Measurements from ENCODE around the gene MAPK8IP3.
"Not testable (repeated sequence)": the region's sequence is repeated elsewhere in the genome, so short reads cannot be mapped to it uniquely, and the experiment has no call there.

MAPK8IP3 gene

DNA sequence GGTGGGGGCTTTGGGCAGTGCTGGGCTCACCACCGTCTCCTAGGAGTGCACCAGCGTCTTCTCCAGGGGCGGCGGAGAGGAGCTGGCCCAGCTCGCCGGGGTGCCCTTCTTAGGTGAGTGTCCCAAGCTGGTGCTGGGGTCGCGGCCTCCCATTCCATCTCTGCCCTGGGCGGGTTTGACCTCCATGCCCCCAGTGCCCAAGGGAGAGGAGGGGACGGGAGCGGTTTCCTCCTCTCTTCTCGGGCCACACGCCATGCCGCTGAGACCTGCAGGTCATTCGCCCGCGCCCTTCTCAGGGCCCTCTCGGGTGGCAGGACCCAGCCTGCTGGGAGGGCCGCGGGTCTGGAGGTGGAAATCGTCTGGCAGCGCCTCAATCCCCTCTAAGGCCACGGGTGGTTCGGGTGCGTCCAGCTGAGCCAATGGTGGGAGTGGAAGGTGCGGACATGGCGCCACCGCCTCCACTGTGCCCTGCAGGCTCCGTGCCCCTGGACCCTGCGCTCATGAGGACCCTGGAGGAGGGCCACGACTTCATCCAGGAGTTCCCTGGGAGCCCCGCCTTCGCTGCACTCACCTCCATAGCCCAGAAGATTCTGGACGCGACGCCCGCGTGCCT lies 82.2 kb downstream of the MAPK8IP3 start:
- DNase-seq: peak; percentile 1

DNA sequence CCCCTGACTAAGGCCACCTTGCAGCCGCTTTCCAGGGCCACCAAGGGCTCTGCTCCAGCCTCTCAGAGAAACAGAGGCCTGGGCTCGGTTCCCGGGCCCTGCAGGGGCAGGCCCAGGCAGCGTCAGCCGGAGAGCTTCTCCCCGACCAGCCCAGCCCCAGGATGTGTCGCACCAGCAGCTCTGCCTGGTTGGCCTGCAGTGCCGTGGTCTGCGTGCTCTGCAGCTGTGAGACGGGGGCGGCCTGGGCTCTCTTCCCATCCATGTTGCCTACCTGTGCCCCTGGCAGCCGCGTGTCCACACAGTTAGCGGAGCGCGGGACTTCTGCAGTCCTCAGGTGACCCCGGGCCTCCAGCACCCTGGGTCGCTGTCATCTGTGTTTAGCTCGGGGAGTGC lies 82.7 kb downstream of the MAPK8IP3 start:
- no peak for DNase-seq

DNA sequence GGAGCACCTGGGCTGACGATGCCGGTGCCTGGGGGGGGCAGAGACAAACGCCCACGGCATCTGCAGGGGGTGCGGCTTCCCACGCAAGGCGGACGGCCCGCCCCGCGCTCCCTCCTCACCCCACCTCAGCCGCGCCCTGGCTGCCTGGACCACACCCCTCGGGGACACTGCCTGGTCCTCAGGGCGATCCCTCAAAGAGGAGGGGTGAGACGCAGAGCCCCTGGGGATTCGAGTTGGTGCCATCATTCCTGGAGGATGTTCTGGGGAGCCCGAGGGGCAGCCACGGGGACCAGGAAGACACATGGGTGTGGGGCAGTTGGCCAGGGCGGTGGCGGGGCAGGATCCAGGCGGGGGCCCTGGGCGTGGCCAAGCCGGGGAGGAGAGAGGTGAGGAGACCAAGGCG lies 83.6 kb downstream of the MAPK8IP3 start:
- DNase-seq: peak; percentile 1

DNA sequence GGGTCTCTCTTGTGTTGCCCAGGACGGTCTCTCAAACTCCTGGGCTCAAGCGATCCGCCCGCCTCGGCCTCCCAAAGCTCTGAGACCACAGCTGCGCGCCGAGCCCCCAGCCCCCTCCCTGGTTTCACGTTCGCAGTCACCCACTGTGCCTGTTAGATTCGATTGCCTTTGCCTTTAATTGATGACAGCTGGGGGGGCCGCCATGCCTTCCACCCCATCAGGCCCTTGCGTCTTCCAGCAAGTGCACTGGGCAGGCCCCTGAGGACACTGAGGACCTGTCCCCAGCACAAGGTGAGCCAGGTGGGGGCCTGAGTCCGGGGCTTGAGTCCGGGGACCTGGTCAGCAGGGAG lies 84.2 kb downstream of the MAPK8IP3 start:
- DNase-seq: no peak

DNA sequence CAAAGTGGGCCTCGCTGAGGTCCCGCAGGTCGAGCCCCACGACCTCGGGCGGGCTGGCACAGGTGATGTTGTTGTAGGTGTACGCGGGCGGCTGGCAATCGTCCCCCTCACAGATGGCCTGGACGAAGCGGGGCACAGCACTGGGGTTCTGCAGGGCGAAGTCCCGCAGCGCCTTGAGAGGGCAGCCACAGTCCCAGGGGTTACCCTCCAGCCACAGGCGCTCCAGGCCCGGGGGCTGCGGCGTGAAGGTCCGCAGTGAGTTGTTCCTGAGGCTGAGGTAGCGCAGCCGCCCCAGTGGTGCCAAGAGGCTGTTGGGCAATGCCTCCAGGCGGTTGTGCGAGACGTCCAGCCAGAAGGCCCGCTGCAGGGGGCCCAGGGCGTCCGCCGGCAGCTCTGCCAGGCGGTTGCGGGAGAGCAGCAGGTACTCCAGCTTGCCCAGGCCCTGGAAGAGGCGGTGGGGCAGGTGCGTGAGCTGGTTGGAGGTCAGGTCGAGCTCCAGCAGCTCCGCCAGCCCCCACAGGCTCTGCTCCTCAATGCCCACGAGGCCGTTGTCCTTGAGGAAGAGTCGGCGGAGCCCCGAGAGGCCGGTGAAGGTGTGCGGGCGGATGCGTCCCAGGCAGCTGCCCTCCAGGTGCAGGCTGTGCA lies 84.7 kb downstream of the MAPK8IP3 start:
- no peak for DNase-seq

DNA sequence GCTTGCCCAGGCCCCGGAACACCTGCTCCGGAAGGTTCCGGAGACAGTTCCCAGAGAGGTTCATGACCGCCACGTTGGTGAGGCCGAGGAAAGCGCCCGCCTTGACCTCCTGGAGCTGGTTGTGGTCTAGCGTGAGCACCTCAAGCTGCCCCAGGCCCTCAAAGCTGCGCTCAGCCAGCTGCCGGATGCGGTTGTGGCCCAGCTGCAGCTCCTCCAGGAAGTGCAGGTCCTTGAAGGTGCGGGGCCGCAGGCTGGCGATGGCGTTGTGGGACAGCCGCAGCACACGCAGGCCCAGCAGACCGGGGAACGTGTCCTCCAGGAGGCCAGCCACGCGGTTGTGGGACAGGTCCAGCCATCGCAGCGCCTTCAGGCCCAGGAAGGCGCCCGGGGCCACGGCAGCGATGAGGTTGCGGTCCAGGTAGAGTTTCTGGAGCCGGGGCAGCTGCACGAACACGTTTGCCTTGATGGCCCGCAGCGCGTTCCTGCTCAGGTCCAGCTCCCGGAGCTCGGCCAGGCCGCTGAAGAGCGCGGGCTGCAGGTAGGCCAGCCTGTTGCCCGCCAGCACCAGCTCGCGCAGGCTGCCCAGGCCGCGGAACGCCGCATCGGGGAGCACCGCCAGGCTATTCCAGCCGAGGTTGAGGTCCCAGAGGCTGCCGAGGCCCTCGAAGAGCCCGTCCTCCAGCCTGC lies 85.4 kb downstream of the MAPK8IP3 start:
- DNase-seq: peak; percentile 1

DNA sequence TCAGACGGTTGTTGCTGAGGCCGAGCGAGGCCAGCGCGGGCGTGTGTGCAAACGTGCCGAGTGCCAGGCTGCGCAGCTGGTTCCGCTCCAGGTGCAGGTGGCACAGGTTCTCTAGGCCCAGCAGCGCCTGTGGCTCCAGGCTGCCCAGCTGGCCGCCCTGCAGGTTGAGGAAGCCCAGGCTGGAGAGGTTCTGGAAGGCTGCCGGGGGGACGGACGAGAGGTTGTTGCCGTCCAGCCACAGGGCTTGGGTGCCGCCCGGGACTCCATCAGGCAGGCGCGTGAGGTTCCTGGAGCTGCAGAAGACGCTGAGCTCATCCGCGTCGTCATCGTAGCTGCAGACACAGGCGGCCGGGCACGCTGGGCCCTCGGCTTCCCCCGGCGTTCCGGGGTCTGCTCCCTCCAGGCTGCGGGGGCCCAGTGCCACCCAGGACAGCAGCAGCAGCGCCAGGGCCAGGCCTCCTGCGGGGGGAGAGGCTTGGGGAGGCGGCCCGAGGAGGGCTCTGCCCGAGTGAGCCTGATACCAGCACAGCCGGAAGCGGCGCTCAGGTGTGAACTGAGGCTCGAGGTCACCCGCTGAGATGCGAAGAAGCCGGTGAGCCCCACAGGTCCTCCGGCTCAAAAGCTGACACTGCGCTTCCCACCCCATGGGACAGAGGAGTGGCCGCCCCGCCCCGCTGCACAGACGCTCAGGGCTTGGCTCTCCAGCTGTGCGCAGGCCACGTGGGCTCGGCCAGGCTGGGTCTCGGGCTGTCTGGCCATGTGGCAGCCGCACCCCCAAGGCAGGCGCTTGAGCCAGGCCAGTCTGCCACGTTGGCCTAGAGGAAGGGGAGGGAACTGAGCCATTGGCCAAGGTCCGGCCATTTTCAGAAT lies 86.2 kb downstream of the MAPK8IP3 start:
- DNase-seq: no peak

DNA sequence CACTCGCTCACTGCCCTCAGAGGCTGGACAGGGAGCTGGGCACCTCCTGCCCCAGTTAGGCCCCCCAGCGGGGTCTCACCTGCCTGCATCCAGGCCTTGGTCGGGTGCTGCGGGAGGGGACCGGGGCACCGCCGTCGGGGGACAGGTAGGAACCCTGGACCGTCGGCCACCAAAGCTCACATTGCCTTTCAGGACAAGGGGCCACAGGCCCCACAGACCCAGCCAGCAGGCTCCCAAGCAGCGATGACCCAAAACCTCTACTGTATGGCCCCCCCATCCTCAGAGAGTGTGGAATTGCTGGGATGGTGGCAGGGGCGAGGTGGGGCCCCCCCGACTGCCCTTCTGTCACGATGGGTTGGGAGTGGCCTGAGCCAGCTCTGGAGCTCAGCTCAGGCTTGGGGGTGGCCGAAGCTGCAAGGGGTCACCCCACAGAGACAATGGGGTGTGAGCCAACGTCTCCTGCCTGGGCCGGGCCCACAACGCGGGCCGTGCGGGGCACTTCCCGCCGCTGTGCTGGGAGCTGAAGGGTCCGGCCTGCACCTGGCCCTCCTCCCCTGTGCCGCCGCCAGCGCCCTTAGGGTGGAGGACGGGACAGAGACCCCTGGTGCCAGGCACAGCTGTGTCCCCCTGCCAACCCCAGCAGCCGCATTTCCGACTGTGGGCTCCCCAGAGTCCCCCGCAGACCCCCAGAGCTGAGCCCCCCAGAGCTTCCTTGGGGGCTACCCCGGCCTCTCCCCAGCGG lies 87.0 kb downstream of the MAPK8IP3 start:
- DNase-seq: no peak

DNA sequence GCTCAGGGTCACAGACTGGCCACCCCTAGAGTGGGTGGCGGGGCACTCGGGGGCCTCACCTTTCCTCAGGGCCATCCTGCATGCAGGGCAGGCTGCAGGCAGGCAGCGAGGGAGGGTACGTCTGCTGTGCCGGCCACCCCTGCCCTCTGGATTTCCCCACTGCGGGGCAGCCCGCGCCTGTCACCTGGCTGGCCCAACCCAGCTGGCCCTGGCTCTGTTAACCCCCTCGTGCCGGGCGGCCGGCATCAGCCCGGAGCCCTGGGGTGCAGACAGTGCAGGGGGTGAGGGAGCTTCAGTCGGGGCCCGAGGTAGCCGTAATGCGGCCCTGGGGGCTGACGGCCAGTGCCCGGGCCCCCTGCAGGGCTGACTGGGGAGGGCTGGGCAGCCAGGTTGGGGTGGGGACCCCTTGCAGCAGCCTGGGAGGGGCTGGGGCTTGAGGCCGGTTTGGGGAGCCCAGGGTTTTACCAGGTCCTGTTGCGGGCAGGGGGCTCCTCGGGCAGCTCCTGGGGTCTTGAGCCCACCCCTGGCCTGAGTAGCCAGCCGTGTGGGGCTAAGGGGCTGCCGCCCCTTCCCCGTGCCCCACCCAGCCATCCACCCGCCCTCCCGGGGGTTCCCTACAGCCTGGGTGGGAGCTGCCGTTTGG lies 87.7 kb downstream of the MAPK8IP3 start, which contains the start of gene IGFALS:
Gene IGFALS (minus strand): TSS at position 128 of the 643 bp plus-strand sequence. CDS start 53 bp downstream, at position 75.
- DNase-seq: no peak

DNA sequence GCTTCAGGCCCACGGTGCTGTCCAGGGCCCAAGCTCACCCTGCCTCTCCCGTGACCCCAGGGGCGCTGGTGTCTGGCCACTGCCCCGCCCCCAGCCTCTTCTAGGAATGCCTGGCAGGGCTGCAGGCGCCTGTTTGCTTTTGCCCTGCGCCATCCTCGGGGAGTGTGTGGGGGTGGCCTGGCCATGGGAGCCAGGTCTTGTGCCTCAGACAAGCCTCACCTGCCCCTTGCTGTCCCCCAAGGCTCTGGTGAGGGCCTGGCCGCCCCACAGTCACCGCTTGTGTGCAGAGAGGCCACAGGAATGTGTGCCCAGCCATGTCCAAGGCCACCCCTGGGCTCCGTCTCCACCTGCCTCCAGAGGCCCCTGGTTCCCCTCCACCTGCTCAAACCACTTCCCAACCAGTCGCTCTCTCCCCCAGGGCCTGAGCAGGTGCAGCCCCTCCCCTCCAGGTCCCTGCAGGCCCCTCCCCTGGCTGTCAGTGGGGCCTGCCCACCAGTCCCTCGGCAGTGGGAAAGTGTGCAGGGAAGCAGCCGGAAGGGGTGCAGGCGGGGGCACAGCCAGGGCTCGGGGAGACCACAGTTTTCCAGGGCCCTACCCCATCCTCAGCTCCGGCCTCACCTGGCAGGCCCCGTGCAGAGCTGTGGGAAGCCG lies 88.4 kb downstream of the MAPK8IP3 start:
- peak; percentile 1 for DNase-seq

DNA sequence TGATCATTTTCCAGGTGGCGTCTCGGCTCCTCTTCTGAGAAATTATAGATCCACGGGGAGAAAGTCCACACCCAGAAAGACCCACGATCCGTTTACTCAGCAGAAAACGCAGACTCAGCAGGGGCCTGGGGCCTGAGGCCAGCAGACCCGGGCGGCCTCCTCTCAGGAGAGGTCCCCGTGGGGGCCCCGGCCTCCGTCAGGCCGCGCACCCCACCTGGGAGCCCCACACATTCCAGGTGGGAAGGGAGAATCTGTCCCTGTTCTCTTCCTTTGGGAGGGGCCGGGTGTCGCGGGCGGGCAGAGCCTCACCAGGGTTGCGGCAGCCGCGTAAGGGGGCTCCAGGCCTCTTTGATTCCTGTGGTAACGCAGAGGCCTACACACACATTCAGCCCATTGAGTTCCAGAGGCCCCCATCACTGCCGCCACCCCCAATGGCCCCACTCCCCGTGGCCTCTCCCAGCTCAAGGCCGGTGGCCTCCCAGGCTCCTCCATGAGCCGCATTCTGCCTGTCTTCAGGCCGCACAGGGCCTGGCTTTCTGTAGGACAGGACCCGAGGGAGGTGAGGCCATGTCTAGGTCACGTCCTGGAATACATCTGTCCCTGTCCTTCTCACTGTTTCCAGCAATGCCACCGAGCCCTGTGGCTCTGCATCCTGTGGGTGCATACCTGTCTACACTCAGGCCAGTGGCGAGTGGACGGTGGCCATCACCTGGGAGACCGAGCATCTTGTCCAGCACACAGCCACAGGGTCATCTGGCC lies 89.1 kb downstream of the MAPK8IP3 start:
- no peak for DNase-seq

DNA sequence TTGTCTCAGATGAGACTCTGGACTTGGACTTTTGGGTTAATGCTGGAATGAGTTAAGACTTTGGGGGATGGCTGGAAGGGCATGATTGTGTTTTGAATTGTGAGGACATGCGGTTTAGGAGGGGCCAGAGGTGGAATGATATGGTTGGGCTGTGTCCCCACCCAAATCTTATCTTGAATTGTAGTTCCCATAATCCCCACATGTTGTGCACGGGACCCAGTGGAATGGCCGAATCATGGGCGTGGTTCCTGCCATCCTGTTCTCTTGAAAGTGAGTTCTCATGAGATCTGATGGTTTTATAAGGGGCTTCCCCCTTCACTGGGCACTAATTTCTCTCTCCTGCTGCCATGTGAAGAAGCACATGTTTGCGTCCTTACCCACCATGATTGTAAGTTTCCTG lies 93.3 kb downstream of the MAPK8IP3 start:
- not testable (repeated sequence) for DNase-seq

DNA sequence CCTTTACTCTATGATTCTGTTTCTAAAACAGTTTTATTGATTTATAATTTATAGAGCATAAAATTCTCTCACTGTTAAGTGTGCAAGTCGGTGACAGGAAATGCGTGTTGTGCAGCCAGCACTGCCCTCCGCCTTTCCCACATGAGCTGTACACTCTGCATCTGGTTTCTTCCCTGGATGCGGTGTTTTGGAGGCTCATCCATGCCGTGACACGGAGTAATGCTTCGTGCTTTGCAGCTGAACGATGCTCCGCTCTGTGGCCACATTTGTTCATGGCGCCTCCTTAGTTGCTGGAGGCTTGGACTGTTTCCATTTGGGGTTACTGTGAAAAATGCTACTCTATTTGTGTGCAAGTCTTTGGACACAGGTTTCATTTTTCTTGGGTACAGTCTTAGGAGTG lies 94.7 kb downstream of the MAPK8IP3 start:
- no peak for DNase-seq

DNA sequence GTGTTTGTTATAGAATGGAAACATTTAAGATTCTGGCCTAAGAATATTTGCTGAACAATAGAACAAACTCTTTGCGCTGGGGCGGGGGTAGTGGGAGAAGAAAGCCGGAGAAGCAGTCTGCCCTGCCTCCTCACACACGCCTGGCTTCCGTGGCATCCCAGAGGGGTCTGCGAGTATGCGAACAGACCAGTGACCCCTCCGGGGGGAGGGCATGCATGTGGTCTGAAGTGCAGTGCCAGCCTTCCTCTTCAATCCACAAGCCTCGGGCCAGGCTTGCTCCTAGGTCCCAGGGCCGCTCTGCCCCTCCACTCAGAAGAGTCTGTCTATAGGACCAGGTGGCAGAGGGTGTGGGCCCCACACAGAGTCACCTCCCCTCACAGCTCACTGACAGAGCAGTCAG lies 101.6 kb downstream of the MAPK8IP3 start:
- no peak for DNase-seq

DNA sequence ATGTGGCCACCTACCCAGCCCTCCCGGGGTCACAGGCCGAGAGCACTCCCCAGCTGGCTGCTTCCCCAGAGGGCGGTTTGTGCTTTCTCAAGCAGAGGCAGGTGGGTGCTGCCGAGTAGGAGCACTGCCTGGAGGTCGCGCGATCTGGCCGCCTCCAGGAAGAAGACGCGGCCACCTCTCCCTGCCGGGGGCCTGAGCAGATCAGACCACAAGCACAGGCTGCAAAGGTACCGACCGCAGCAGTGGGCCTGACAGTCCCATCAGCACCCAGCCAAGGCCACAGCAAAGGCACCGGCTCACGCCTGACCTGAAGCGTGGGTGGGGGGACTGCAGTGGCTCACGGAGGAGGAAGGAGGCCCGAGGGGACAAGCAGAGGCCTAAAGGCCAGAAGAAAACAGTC lies 102.7 kb downstream of the MAPK8IP3 start:
- DNase-seq: no peak

DNA sequence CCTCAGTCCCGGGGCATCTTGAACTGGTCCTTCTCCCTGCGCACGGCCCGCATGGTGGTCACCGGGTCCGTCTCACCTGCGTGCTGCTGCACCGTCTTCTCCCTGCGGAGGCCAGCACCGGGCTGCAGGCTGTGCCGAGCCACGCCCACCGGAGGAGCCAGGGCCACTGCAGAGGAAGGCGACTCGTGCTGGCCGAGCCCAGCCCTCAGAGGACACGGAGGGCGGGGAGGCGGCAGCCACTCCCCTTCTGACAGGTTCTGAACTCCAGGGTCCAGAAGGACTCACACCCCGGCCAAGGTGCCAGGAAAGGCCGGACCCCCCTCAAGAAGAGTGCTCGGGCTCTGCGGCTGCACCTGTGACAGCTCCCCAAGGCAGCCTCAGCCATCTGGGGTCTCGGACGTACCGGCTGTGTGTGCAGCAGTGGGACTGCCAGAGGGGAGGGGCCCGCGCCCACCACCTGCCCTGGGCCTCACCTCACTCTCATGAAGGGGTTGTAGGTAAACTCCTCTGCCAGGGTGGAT lies 103.3 kb downstream of the MAPK8IP3 start:
- DNase-seq: no peak

DNA sequence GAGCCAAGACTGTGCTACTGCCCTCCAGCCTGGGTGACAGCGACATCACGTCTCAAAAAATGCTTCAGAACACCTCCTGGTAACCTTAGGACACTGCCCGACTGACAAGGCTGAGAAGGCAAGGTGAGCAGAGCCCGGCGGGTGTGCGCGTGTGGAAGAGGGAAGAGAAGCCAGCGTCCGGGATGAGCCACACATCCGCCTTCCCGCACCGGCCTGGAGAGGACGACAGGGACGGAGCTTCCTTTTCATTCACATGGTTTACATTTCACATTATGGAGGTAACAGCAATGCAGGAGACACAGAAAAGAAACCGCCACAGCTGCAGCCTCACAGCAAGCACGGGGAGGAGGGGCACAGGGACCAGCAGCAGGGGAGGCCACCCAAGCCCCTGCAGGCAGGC lies 104.1 kb downstream of the MAPK8IP3 start:
- DNase-seq: no peak

DNA sequence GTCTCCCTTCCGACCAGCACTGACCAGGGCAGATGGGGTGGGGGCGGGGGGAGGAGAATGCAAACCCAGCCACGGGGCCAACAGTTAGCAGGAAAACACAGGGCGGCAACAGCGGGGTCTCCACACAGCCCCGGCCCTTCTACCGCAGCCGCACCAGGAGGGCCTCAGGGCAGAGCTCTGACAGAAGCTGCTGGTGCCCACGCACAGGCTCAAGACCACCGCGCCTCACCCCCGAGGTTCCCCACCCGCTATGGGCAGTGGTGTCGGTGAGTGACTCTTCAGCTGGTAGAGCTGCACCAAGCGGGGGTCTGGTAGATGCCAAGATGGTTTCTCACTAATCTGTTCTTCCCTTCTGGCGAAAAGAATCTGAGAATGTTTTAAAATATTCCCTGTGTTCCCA lies 104.5 kb downstream of the MAPK8IP3 start:
- no peak for DNase-seq

DNA sequence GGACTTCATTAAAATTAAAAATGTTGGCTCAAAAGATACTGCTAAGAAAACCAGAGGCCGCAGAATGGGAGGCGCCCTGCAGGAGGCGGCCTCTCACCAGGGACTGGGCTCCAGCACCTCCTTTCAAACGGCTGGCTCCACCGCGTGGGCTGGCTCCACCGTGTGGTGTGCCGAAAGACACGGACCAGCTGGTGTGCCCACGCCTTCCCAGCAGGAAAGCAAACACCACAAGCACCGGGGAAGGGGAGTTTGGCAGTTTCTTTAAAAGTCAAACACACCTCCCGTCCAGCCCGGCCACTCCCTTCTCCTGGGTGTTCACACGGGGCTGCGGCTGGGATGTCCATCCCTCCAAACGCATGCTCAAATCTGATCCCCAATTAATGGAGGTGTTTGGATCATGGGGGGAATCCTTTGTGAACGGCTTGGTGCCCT lies 106.8 kb downstream of the MAPK8IP3 start:
- peak; percentile 59 for DNase-seq

DNA sequence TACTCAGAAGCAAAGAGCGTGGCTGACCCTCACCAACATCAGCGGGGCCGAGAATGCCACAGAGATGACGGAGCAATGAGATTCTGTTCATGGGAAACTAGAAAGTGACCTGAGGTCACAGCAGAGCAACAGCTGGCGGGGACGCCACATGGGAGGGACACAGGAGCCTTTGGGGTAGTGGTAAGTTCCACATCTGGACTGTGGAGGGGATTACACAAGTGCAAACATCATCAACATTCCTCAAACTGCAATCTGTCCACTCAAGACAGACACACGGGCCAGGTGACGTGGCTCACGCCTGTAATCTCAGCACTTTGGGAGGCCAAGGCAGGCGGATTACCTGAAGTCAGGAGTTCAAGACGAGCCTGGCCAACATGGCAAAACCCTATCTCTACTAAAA lies 109.5 kb downstream of the MAPK8IP3 start:
- DNase-seq: no peak

All from stimulated activated CD4-positive, alpha-beta T cell treated with anti-CD3 and anti-CD28 coated beads, Interleukin-4, amount 100 ng/mL, for 1 hour (primary cell).